ENCODE results near the gene PGLYRP4. TPM values are rescaled to one million over a fixed set of nuclear protein-coding genes. Genes with fewer than 3 reads are reported as not detected.
A peak's percentile ranks its signal among the peaks of the same experiment; 100 is the strongest.

PGLYRP4 gene
- total RNA-seq, 1 donor from 2014 or later: not detected

DNA sequence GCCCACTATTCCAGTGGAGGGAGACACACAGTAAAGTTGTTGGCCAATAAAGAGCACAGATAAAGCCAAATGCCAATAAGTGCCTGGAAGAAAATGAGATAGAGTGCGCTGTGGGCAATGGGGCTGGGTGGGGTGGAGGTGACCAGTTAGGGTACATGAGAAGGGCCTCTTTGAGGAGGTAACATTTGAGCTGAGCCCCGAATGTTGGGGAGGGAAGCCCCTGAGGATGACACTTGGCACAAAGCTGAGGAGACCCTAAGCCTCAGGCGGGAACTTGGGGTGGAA, 10.0 kb upstream of the PGLYRP4 start:
- H3K27me3 ChIP-seq: no peaks in the 10 kb centered on the region
- H3K27ac ChIP-seq: peak overlapping the region; percentile 84
- ATAC-seq (no peak), DNase-seq (no peak)
- H3K4me3 ChIP-seq: peak overlapping the region; percentile 40
- no peaks in the 10 kb centered on the region for H3K9me3 ChIP-seq
- TF ChIP-seq, protein P1, sequence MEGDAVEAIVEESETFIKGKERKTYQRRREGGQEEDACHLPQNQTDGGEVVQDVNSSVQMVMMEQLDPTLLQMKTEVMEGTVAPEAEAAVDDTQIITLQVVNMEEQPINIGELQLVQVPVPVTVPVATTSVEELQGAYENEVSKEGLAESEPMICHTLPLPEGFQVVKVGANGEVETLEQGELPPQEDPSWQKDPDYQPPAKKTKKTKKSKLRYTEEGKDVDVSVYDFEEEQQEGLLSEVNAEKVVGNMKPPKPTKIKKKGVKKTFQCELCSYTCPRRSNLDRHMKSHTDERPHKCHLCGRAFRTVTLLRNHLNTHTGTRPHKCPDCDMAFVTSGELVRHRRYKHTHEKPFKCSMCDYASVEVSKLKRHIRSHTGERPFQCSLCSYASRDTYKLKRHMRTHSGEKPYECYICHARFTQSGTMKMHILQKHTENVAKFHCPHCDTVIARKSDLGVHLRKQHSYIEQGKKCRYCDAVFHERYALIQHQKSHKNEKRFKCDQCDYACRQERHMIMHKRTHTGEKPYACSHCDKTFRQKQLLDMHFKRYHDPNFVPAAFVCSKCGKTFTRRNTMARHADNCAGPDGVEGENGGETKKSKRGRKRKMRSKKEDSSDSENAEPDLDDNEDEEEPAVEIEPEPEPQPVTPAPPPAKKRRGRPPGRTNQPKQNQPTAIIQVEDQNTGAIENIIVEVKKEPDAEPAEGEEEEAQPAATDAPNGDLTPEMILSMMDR (IDR thresholded peaks at IDR 0.05): no peak
- intact Hi-C loops (cut with DNase I): no loop called here
- H3K4me1 ChIP-seq: peaks cover 17% of the 10 kb centered on the region
- no peaks in the 10 kb centered on the region for H3K36me3 ChIP-seq

DNA sequence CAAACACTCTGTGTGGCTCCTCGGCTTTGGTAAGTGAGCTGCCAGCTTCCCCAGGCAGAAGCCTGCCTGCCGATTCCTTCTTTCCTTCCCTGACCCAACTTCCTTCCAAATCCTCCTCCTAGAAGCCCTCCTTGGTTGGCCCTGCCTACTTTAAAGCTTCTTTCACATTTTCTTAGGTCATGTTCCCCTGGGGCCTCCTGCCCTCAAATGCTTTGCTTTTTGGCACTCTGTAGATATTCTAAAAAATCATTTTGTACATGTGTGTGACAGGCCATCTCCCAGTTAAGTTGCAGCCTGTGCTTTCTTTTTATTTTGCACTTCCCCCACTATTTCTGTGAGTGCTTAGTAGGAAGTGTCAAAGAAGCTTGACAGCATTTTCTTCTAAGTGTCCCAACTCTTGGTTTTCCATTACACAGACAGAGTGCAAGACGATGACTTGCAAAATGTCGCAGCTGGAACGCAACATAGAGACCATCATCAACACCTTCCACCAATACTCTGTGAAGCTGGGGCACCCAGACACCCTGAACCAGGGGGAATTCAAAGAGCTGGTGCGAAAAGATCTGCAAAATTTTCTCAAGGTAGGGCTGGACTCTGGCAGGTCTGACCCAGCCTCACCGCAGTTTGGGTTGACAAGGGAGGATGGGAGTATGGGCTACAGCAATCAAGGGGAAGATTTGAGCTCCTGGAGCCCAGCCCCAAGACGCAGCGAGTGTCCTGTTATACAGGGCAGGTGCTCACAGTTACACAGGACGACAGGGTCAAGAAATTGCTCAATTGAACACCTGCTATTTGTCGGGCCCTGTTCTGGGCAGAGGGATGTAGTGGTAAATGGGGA, 9.4 kb upstream of the PGLYRP4 start, which contains the start of gene S100A9:
Gene S100A9 (plus strand): TSS at position 2 of the 838 bp plus-strand sequence. CDS start 430 bp downstream, at position 432.
- no peaks in the 10 kb centered on the region for H3K9me3 ChIP-seq
- H3K4me1 ChIP-seq: peaks cover 17% of the 10 kb centered on the region
- H3K36me3 ChIP-seq: no peaks in the 10 kb centered on the region
- intact Hi-C loops (cut with DNase I): no loop called here
- peak within 1 kb of the TSS; percentile 84 for H3K27ac ChIP-seq
- TF ChIP-seq, protein P1 (IDR thresholded peaks at IDR 0.05): no peak
- peak; percentile 1 for ATAC-seq
- H3K27me3 ChIP-seq: no peaks in the 10 kb centered on the region
- no peak for DNase-seq
- H3K4me3 ChIP-seq: peak within 1 kb of the TSS; percentile 40

DNA sequence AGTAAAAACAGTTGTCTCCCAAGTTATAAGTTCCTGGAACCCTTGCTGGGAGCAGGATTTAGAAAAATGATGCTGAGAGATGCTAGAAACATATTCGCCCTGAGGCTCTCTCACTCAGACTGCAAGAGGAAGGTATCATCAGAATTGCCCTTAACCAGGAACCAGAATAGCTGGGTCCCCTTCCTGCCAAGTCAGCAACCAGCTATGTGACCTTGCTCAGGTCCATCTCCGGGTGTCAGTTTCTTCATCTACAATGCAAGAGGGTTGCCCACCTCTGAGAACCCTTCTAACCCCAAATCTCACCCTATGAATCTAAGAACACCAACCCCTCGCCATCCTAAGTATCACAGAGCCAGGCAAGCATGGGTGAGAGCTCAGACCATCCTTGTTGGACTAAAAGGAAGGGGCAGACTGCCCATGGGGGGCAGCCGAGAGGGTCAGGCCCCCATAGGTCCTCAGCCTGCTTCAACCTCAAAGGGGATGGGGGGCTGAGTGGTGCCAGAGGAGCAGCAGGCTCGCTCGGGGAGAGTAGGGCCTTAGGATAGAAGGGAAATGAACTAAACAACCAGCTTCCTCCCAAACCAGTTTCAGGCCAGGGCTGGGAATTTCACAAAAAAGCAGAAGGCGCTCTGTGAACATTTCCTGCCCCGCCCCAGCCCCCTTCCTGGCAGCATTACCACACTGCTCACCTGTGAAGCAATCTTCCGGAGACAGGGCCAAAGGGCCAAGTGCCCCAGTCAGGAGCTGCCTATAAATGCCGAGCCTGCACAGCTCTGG, 8.6 kb upstream of the PGLYRP4 start:
- Histone ChIP-seq H3K4me1 (peaks cover 17% of the 10 kb centered on the region), H3K27ac (peak overlapping the region; percentile 84), H3K4me3 (peak overlapping the region; percentile 40), H3K27me3 (no peaks in the 10 kb centered on the region), H3K9me3 (no peaks in the 10 kb centered on the region), H3K36me3 (no peaks in the 10 kb centered on the region)
- TF ChIP-seq, protein P1 (IDR thresholded peaks at IDR 0.05): no peak
- ATAC-seq (peak; percentile 87), DNase-seq (peak; percentile 94)
- intact Hi-C loops (cut with DNase I): no loop called here

DNA sequence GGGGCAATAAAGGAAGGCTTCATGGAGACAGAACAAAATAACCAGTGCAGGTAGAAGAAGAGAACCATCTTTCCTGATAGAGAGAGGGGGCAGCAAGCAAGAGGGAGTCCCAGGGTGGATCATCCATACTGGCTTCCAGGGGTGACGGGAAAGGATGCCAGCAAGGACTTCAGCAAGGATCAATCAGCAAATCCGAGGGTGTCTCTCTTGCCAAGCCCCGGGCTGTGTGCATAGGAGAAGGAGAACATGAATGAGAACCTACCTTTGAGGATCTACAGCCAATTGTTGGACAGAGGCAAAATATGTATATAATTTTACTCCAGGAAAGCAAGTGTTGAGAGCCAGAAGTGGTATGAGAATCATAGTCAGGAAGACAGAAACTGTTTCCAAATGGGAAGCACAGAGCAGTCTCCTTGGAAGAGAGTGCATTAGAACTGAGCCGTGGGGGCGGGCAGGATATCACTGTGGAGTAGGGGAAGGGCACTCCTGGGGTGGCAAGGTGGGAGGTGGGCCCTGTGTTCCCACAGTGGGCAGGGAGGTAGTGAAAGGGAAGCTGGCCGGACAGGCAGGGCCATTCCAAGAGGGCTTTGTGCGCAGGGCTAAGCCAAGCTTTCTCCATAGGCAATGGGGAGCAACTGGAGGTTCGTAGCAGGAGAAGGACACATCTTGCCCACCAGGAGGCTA, 7.9 kb upstream of the PGLYRP4 start:
- peaks cover 17% of the 10 kb centered on the region for H3K4me1 ChIP-seq
- no peaks in the 10 kb centered on the region for H3K36me3 ChIP-seq
- no peak overlapping the region for H3K4me3 ChIP-seq
- ATAC-seq: no peak
- TF ChIP-seq, protein P1 (IDR thresholded peaks at IDR 0.05): no peak
- peak overlapping the region; percentile 84 for H3K27ac ChIP-seq
- DNase-seq: no peak
- no peaks in the 10 kb centered on the region for H3K9me3 ChIP-seq
- peaks cover 4% of the 10 kb centered on the region for H3K27me3 ChIP-seq
- intact Hi-C loops (cut with DNase I): no loop called here

DNA sequence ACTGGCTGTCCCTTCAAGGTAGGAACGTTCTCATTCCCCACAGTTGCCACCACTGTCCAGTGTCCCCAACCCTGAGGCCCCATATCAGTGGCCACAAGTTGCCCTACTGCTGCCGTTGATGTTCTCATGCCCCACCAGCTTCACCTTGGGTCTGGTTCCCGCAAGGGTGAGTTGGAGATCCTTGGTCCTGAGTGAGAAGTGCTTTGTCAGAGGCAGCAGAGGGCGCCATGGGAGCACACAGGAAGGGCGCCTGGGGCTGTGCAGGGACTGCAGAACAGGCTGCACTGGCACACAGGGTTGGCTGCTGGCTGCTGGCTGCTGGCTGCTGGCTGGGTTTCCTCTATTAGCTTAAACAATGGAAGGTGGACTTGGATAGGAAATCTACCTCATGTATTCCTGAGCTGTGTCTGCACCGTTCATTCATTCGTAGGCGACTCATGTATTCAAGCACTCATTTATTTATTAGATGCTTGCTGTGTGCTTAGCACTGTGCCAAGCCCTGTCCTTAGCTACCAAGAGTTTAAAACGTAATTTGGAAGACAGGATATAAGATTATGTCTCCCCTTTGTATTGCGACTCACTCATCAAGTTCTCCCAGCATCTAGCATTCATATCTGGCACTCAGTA, 6.9 kb upstream of the PGLYRP4 start:
- DNase-seq (peak; percentile 87), ATAC-seq (peak; percentile 82)
- H3K27me3 ChIP-seq: peaks cover 12% of the 10 kb centered on the region
- no peaks in the 10 kb centered on the region for H3K9me3 ChIP-seq
- TF ChIP-seq, protein P1 (IDR thresholded peaks at IDR 0.05): peak; percentile 50
- H3K36me3 ChIP-seq: no peaks in the 10 kb centered on the region
- no peak overlapping the region for H3K4me3 ChIP-seq
- peaks cover 17% of the 10 kb centered on the region for H3K4me1 ChIP-seq
- intact Hi-C loops (cut with DNase I): no loop called here
- H3K27ac ChIP-seq: no peak overlapping the region
